K562 treated with DMSO at 1 percent for 4 hours (cell line): ENCODE data around the gene CNBP. TPM values are rescaled to one million over a fixed set of nuclear protein-coding genes. Genes with fewer than 3 reads are reported as not detected.

ENCODE experiments used
- total RNA-seq: library from RNA; unstranded; fragments of 300-600 nt; gene quantifications from 2 replicates; pipeline ENCODE4 v1.2.3, GENCODE V29; 2022; ENCODE audit not compliant: insufficient read depth

The CNBP gene
- 279 and 299 TPM in 2 replicates for total RNA-seq

GRCh38 chr3:129183569-129184395 lies at the start of gene CNBP:
Gene CNBP, minus strand, starts transcription at chr3:129183896. Its CDS starts 12,139 bp downstream, at chr3:129171757.

GRCh38 chr3:129160891-129161859 lies 22.5 kb downstream of the CNBP start, which contains the start of gene ISY1:
Gene ISY1, minus strand, starts transcription at chr3:129161063. Its CDS starts 88 bp downstream, at chr3:129160975.

GRCh38 chr3:129121792-129122411 lies 61.8 kb downstream of the CNBP start, which contains the start of gene RAB43:
Gene RAB43, minus strand, starts transcription at chr3:129121804. Its CDS starts 315 bp downstream, at chr3:129121489.

Other genes starting within 250 kb of the CNBP start
- gene CFAP92, start 189.8 kb downstream of the CNBP start, total RNA-seq: not detected in 2 replicates
- not detected in 2 replicates for gene EFCC1, start 182.6 kb downstream of the CNBP start, total RNA-seq
- gene GP9, start 123.1 kb downstream of the CNBP start, total RNA-seq: not detected in 2 replicates
- 12.8 and 13.4 TPM in 2 replicates for gene RAB43, start 62.1 kb downstream of the CNBP start, total RNA-seq
- 23.0 and 27.7 TPM in 2 replicates for gene ISY1, start 22.8 kb downstream of the CNBP start, total RNA-seq
- gene COPG1, start 65.7 kb upstream of the CNBP start, total RNA-seq: 111 and 124 TPM in 2 replicates
- gene HMCES, start 95.0 kb upstream of the CNBP start, total RNA-seq: 32.9 and 40.3 TPM in 2 replicates
- 2.3 TPM in 2 replicates for gene EFCAB12, start 244.7 kb upstream of the CNBP start, total RNA-seq